GM21825 (cell line): Measurements from ENCODE around the gene LMNA.

Source experiments
- ATAC-seq: cut with Tn5 transposase; IDR thresholded peaks from one replicate; pipeline ENCODE4 v1.9.1; 2021; ENCODE audit warnings: mild to moderate bottlenecking, moderate library complexity; ENCODE audit not compliant: unreplicated experiment

LMNA gene

GRCh38 chr1:156136970-156137483 is 22.5 kb downstream of the LMNA start:
- no peak for ATAC-seq

- no peak for ATAC-seq
Observed at GRCh38 chr1:156138458-156138867, 24.0 kb downstream of the LMNA start.

GRCh38 chr1:156140879-156141707 is 26.6 kb downstream of the LMNA start:
- no peak for ATAC-seq

- ATAC-seq: no peak
Observed at GRCh38 chr1:156143765-156144489, 29.4 kb downstream of the LMNA start.

GRCh38 chr1:156144742-156145141 is 30.2 kb downstream of the LMNA start:
- ATAC-seq: no peak

- ATAC-seq: no peak
Observed at GRCh38 chr1:156145650-156146019, 31.1 kb downstream of the LMNA start.

- ATAC-seq: no peak
Observed at GRCh38 chr1:156146020-156146768, 31.7 kb downstream of the LMNA start.

DNA sequence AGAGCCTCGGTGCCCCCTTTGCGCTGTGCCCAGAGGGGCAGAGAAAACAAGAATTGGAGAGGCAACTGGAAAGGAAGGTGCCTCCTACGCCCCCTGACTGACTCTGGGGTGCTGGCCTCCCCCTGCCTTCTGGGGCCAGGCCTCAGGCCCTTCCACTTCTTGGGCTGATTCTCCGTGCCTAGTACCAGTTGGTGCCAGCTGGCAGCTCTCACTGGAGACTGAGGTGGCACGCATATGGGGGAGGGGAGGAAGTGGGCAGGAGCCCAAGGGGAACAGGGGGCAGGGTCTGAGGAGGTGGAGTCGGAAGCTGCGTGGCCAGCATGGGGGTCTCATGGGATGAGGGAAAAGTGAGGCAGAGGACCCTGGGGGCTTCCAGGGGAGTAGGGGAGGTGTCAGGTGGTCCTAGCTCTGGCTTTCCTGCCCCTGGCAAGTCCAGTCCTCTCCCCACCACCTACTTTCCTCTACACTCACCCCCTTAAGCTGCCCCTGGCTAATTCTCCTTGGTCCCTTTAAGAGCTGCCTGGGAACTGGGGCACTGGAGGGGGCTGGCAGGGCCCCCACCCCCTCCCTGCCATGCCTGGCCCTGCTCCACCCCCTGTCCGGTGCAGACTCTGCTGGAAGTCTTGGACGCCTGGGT is 32.4 kb downstream of the LMNA start:
- ATAC-seq: no peak

DNA sequence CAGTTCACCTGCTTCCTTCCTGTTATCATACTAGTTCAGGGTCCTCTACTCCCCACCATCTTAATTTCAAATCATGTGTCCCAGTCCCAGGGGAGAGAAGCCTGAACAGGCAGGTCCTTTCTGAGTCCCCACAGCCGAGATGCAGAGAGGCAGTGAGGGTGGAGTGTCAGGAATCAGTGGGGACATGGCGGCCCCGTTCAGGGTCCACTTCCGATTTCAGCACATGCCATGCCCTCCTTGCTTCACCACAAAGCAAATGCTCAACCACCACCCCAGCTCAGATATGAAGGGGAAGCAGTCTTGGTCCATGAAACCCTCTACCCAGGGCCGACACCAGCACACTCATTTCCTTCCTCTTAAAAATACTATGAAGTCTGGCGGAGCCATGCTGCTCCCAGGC is 33.7 kb downstream of the LMNA start:
- ATAC-seq: no peak

DNA sequence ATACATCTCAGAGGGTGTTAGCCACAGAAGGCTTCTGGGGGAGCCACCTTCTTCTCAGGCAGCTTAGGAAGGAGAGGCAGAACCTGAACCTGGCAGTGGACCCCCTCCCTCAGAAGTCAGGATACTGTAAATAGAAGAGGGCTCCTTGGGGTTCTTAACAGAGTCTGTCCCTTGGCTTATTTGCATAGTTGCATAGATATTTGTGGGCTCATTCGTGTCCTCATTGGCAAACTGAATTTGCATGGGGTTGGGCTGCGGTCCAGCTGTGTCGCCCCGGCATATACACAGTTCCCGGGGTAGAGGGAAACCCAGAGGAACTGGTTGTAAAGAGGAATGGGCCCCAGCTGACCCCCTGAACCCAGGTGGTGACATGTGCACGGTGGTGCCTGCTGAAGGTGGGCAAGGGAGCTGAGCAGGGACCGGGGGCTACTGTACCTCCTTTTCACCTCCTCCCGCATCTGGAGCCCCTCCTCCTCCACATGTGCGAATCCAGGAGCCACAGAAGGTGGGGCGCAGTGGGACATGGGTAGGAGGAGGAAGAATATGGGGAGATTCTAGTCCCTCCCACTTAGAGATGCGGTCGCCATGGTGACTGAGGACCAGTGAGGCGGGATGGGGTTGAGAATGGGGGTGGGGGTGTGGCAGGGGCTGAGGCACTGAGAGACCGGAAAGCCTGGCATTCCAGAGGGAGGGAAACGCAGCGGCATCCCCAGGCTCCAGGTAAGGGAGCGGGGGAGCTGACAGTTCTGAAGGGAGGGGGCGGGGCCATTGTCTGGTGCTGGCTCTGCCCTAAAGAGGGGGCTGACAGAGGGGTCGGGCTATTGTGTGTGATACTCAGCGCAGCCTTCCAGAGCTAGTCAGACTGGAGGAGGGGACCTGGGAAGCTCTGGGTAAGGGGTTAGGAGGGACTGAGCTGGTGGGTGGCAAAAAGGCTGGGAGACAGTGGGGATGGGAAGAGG is 35.1 kb downstream of the LMNA start:
- peak; percentile 32 for ATAC-seq

DNA sequence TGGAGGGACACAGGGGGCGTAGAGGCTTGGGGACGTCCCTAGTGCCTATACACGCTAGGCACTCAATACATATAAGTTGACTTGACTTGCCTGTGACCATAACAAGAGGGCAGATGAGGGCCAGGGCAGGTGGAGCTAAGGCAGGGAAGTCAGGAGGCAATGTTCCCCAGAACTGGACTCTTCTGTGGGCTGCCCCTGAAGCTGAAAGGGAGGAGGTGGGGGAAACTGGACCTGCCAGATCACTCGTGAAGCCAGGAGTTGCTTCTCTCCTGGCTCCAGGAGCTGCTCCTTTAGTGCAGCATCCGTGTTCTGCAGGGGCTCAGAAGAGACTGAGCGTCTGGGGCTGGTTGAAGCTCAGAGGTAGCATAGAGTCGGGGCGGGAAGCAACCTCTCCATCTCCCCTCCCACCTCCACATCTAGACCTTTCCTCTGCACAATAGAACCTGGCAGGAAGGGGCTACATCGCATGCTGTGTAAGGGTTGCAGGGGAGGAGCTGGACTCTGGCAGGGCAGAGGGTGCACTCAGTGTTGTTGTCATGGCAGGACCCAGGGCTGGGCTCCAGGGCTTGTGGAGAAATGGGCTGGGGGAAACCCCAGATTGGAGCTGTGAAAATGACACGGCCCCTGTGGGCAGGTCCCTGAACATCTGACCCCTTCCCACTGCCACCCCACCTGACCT is 36.0 kb downstream of the LMNA start:
- ATAC-seq: no peak

DNA sequence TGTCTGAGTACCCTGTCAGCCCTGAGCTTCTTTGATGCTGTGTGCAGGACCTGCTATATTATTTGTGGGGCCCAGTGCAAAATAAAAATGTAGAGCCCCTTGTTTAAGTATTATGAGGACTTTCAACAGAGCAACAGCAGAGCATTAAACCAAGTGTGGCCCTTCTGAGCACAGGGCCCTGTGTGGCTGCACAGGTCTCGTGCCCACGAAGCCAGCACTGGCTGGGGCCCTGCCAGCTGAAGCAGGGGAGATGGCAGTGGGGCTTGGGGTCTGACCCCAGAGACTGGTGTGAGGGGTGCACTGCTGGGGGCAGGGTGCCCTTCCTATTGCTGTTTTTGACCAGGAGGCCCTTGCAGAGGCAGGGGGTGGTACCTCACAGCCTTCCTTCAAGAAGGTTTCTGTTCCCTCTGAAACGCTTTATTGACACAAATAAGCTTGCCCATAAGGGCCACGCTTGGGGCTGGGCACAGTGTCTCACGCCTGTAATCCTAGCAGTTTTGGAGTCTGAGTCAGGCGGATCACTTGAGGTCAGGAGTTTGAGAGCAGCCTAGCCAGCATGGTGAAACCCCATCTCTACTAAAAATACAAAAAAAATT is 36.7 kb downstream of the LMNA start:
- no peak for ATAC-seq

GRCh38 chr1:156152628-156153027 is 38.1 kb downstream of the LMNA start:
- ATAC-seq: no peak

DNA sequence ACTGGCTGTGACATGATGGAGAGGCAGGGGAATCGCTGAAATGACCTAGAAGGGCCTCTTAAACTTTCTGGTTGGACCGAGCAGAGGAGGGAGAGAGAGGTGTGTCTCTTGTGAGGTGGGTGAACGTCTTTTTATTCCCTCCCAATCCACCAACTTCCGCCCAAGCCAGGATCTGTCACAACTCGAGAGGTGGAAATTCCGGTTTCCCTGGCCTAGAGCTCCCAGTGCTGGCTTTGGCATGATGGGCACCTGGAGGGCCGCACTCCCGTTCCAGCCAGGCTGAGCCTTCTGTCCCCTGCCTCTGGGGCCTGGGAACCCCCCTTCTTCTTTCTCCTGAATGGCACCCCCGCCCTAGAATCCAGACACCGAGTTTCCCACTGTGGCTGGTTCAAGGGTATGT is 38.9 kb downstream of the LMNA start, which contains the start of gene SEMA4A:
Gene SEMA4A, plus strand, starts transcription at position 224 of the 400 bp plus-strand sequence. CDS start 994 bp downstream, outside the sequence.
- ATAC-seq: no peak

- ATAC-seq: peak; percentile 46
Observed at GRCh38 chr1:156154317-156154749, 39.8 kb downstream of the LMNA start.

- no peak for ATAC-seq
Observed at GRCh38 chr1:156155756-156156510, 41.4 kb downstream of the LMNA start.

DNA sequence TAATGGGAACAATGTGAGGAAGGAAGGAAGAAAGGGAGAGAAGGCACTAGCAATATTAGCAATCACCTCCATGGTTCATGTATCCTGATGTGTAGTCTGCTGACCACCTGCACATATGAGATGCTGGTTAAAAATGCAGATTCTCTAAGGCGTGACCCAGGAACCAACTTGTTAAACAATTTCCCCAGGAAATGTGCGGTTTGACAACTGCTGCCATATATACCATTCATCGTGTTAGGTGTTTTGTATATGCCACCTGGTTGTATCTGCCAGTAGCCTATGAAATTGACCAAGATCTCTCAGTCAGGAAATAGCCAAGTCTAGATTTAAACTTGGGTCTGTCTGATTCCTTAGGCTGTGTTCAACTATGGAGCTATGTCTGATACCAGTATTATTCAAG is 43.0 kb downstream of the LMNA start:
- no peak for ATAC-seq

- ATAC-seq: no peak
Observed at GRCh38 chr1:156157966-156158365, 43.5 kb downstream of the LMNA start.
